Measurements from ENCODE around the gene BHLHE41. TPM values are rescaled to one million over a fixed set of nuclear protein-coding genes. Genes with fewer than 3 reads are reported as not detected.

BHLHE41 gene
- total RNA-seq, 1 donor, result 4.3 TPM

GRCh38 chr12:26150736-26151450 lies 26.1 kb upstream of the BHLHE41 start:
- Histone ChIP-seq H3K4me2 (ENCODE audit: insufficient read depth, low read length) (peak overlapping the region; percentile 70), H3K36me3 (ENCODE audit: insufficient read depth, low read length) (no peaks in the 10 kb centered on the region), H3K27ac (ENCODE audit: low read depth, low read length) (peak overlapping the region; percentile 81), H4K20me1 (ENCODE audit: insufficient read depth, low read length) (no peaks in the 10 kb centered on the region), H3K27me3 (ENCODE audit: insufficient read depth, low read length) (no peaks in the 10 kb centered on the region), H3K4me1 (ENCODE audit: insufficient read depth, low read length) (peaks cover 45% of the 10 kb centered on the region), H3K79me2 (ENCODE audit: insufficient read depth, low read length) (no peaks in the 10 kb centered on the region), H3K9me3 (ENCODE audit: low read depth, low read length) (no peaks in the 10 kb centered on the region), H2AFZ (ENCODE audit: low read length) (no peak overlapping the region), H3K4me3 (ENCODE audit: insufficient read depth, low read length) (peak overlapping the region; percentile 7)
- peak; percentile 8 for DNase-seq (ENCODE audit: insufficient read length, low spot score, missing footprints)
- TF ChIP-seq CTCF (IDR thresholded peaks at IDR 0.05; ENCODE audit: extremely low read depth, low read depth, low read length), result no peak

- Histone ChIP-seq H3K4me3 (ENCODE audit: insufficient read depth, low read length) (no peak overlapping the region), H2AFZ (ENCODE audit: low read length) (peak overlapping the region; percentile 8), H3K4me1 (ENCODE audit: insufficient read depth, low read length) (peaks cover 45% of the 10 kb centered on the region), H4K20me1 (ENCODE audit: insufficient read depth, low read length) (no peaks in the 10 kb centered on the region), H3K4me2 (ENCODE audit: insufficient read depth, low read length) (no peak overlapping the region), H3K27ac (ENCODE audit: low read depth, low read length) (peak overlapping the region; percentile 81), H3K27me3 (ENCODE audit: insufficient read depth, low read length) (no peaks in the 10 kb centered on the region), H3K9me3 (ENCODE audit: low read depth, low read length) (no peaks in the 10 kb centered on the region), H3K36me3 (ENCODE audit: insufficient read depth, low read length) (no peaks in the 10 kb centered on the region), H3K79me2 (ENCODE audit: insufficient read depth, low read length) (no peaks in the 10 kb centered on the region)
- DNase-seq (ENCODE audit: insufficient read length, low spot score, missing footprints), result no peak
- TF ChIP-seq CTCF (IDR thresholded peaks at IDR 0.05; ENCODE audit: extremely low read depth, low read depth, low read length), result no peak
Measured at GRCh38 chr12:26149968-26150500, 25.2 kb upstream of the BHLHE41 start.

GRCh38 chr12:26148291-26148690 lies 23.5 kb upstream of the BHLHE41 start:
- no peak overlapping the region for H3K4me3 ChIP-seq (ENCODE audit: insufficient read depth, low read length)
- H3K36me3 ChIP-seq (ENCODE audit: insufficient read depth, low read length), result no peaks in the 10 kb centered on the region
- H4K20me1 ChIP-seq (ENCODE audit: insufficient read depth, low read length), result no peaks in the 10 kb centered on the region
- peaks cover 33% of the 10 kb centered on the region for H3K4me1 ChIP-seq (ENCODE audit: insufficient read depth, low read length)
- no peaks in the 10 kb centered on the region for H3K27me3 ChIP-seq (ENCODE audit: insufficient read depth, low read length)
- no peak for TF ChIP-seq CTCF (IDR thresholded peaks at IDR 0.05; ENCODE audit: extremely low read depth, low read depth, low read length)
- no peak overlapping the region for H3K4me2 ChIP-seq (ENCODE audit: insufficient read depth, low read length)
- no peak for DNase-seq (ENCODE audit: insufficient read length, low spot score, missing footprints)
- H3K27ac ChIP-seq (ENCODE audit: low read depth, low read length), result no peak overlapping the region
- H3K79me2 ChIP-seq (ENCODE audit: insufficient read depth, low read length), result no peaks in the 10 kb centered on the region
- H2AFZ ChIP-seq (ENCODE audit: low read length), result no peak overlapping the region
- no peaks in the 10 kb centered on the region for H3K9me3 ChIP-seq (ENCODE audit: low read depth, low read length)

GRCh38 chr12:26143291-26143690 lies 18.5 kb upstream of the BHLHE41 start:
- Histone ChIP-seq H4K20me1 (ENCODE audit: insufficient read depth, low read length) (no peaks in the 10 kb centered on the region), H3K79me2 (ENCODE audit: insufficient read depth, low read length) (no peaks in the 10 kb centered on the region), H3K27ac (ENCODE audit: low read depth, low read length) (no peak overlapping the region), H3K9me3 (ENCODE audit: low read depth, low read length) (no peaks in the 10 kb centered on the region), H2AFZ (ENCODE audit: low read length) (no peak overlapping the region), H3K36me3 (ENCODE audit: insufficient read depth, low read length) (no peaks in the 10 kb centered on the region), H3K4me1 (ENCODE audit: insufficient read depth, low read length) (no peaks in the 10 kb centered on the region), H3K4me2 (ENCODE audit: insufficient read depth, low read length) (no peak overlapping the region), H3K4me3 (ENCODE audit: insufficient read depth, low read length) (no peak overlapping the region), H3K27me3 (ENCODE audit: insufficient read depth, low read length) (no peaks in the 10 kb centered on the region)
- no peak for DNase-seq (ENCODE audit: insufficient read length, low spot score, missing footprints)
- no peak for TF ChIP-seq CTCF (IDR thresholded peaks at IDR 0.05; ENCODE audit: extremely low read depth, low read depth, low read length)

Data from osteoblast (primary cell).